NCI-H2029 treated with DMSO at 0.1 percent for 48 hours (cell line): ENCODE data around the gene SPEM1.
A peak's percentile ranks its signal among the peaks of the same experiment; 100 is the strongest.

ENCODE experiments used
- DNase-seq: peaks from one replicate; lab custom pipeline; 2025; lab: John Stamatoyannopoulos, UW

Gene SPEM1

GRCh38 chr17:7419819-7420610 is at the start of gene SPEM1:
Gene SPEM1 (plus strand): TSS chr17:7420324. CDS start chr17:7420385, 61 bp downstream.
- no peak for DNase-seq

- DNase-seq = no peak
Measured at GRCh38 chr17:7370853-7371252, 49.3 kb upstream of the SPEM1 start.

GRCh38 chr17:7374353-7374752 is 45.8 kb upstream of the SPEM1 start:
- no peak for DNase-seq

DNA sequence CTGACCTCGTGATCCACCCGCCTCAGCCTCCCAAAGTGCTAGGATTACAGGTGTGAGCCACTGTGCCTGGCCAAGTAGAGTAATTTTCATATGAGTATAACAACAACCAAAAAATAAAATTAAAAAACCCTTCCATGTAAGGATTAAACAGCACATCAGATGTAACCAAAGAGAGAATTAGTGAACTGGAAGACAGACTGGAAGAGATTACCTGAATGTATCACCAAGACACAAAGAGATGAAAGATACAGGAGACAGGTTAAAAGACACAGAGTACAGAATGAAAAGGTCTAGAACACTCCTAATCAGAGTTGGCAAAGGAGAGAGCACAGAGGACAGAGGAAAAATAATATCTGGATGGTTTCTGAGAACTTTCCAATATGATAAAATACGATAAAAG is 41.0 kb upstream of the SPEM1 start:
- DNase-seq = no peak

- no peak for DNase-seq
Measured at GRCh38 chr17:7380321-7380720, 39.8 kb upstream of the SPEM1 start.

DNA sequence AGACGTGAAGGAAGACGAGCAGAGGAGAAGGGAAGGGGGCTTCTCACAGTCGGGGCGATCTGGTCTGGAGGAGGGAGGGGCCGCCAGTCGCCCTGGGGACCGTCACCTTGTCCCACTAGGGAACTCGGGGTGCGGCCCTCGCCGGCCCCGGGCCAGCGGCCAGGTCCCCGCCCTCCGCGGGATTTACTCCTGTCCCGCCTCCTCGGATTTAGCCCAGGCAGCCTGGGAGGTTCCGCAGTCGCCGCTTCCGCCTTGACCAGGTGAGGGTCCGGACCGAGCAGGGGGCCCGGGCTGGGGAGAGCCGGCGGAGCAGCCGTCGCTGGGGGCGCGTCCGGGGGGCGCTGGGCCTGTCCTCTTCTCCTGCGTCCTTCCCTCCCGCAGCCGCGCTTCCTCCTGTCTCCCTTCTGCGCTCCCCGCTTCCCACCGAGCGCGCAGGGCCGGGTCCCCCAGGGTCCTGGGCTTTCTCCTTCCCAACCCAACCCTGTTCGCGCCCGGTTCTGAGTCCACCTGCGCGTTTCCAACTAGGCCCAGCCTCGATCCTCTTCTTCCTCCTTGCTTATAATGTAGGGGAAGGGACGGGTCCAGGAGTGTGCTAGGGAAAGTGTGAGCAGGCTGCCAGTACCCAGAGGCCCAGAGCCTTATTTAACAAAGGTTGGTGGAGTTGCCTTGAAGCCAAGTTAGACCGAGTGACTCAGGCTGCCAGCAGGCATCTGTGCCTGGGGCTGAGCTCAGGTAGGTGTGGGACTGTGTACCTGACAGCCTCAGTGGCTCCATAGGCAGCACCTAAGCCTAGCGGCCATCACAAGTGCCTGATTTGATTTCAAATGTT is 39.1 kb upstream of the SPEM1 start, which contains the start of gene TNK1:
TSS of gene TNK1 (plus strand) at position 235 of the 829 bp plus-strand sequence. CDS start 1,838 bp downstream, outside the sequence.
- no peak for DNase-seq

DNA sequence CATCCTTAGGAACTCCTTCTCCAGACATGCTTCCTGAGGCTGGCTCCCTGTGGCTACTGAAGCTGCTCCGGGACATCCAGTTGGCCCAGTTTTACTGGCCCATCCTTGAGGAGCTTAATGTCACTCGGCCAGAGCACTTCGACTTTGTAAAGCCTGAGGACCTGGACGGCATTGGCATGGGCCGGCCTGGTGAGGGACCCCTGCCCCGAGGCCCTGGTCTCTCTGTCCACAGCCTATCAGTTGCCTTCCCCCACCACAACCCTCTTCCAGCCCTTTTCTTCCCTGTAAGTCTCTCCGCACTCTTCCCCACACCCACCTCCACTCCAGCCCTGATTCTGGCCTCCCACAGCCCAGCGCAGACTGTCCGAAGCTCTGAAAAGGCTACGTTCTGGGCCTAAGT is 37.2 kb upstream of the SPEM1 start:
- DNase-seq = no peak

GRCh38 chr17:7383371-7383741 is 36.8 kb upstream of the SPEM1 start:
- no peak for DNase-seq

DNA sequence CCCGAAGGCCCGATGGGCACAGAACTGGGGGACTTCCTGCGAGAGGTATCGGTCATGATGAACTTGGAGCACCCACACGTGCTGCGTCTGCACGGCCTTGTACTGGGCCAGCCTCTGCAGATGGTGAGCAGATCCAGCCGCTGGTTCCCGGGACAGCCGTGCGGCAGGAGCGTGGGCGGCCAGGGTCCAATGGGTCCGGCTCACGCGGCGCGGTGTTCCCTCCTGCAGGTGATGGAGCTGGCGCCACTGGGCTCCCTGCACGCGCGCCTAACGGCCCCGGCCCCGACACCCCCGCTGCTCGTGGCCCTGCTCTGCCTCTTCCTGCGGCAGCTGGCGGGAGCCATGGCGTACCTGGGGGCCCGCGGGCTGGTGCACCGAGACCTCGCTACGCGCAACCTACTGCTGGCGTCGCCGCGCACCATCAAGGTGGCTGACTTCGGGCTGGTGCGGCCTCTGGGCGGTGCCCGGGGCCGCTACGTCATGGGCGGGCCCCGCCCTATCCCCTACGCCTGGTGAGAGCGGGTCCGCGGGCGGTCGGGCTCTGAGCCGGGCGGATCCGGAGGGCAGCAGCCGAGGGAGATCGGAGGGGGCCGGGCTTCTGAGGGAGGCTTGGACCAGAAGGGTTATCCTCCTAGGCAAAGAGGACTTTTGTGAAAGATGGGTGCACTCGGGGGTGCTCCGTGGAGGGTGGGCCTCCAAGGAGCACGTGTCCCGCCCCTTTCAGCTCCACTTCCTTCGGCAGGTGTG is 36.2 kb upstream of the SPEM1 start:
- no peak for DNase-seq

GRCh38 chr17:7384489-7385081 is 35.5 kb upstream of the SPEM1 start:
- no peak for DNase-seq

DNA sequence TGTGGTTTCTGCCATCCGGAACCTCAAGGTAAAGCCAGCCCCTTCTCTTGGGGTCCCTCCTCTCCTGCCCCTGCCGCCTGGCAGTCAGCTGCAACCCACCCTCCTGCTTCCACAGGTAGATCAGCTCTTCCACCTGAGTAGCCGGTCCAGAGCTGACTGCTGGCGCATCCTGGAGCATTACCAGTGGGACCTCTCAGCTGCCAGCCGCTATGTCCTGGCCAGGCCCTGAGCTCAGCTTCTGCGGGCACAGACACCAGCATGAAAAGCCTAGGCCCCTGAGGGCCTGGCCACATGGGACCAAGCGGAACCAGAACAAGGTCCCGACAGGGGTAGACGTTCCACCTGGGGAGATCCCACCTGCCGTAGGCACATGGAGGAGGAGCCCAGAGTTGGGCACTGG is 31.3 kb upstream of the SPEM1 start:
- DNase-seq = no peak

DNA sequence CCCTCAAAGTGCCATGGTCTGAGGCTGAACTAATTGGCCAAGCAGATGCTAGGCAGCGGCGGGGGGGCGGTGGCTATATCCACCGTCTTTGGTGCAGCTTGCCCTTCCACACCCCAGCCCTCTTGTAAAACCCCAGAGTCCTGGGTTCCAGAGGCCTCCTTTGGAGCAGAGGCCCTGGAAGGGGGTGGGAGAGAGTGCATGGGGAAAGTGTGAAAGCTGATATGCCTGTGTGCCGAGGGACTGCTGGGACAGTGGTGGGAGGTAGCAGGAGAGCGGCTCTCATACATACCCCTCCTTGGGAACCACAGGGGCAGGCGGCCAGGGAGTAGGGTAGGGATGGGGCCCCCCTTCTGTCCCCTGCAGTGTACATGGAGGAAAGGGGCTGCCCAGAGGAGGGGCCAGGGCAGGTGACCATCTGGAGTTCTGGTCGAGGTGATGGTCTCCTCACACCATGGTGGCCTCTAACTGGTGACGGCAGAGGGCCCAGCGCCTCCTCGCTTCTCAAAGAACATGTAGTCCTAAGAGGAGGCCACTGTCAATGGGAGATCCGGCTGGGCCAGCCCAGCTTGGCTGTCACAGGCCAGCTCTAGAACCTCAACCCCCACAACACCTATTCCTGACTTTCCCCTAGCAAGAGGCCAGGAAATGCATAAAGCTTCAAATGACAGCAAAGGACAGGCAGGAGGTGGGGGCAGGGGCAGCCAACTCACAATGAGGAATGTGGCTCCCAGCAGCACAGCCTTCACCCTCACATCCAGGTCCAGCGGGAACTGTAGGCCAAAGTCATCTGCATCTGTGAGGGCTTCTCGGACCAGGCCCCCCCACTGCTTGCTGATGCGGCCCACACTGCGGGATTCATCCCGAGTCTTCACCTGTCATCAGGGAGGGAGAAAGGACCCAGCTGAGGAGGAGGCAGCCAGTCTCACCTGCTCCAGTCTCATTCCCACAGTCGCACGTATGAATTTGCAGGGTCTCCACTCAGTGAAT is 29.9 kb upstream of the SPEM1 start:
- DNase-seq = no peak

DNA sequence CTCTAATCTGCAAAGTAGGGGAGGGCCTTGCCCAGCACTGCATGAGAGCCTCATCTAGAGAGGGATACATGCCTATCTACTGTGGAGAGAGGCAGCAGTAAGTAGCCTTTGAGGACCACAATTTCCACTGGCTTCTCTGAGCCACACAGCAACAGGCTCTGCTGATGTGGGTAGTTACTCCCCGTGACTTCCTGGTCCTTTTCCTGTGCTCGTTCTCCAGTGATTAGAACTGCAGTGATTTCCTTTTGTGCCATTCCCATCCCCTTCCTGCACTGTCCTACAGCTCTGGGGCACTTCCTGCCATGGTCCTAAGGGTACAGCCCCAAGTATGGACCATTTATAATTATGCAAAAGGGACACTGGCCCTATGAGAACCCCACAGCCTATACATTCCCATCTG is 28.8 kb upstream of the SPEM1 start:
- no peak for DNase-seq

GRCh38 chr17:7392696-7393612 is 27.2 kb upstream of the SPEM1 start:
- no peak for DNase-seq

GRCh38 chr17:7393613-7394451 is 26.3 kb upstream of the SPEM1 start:
- no peak for DNase-seq

DNA sequence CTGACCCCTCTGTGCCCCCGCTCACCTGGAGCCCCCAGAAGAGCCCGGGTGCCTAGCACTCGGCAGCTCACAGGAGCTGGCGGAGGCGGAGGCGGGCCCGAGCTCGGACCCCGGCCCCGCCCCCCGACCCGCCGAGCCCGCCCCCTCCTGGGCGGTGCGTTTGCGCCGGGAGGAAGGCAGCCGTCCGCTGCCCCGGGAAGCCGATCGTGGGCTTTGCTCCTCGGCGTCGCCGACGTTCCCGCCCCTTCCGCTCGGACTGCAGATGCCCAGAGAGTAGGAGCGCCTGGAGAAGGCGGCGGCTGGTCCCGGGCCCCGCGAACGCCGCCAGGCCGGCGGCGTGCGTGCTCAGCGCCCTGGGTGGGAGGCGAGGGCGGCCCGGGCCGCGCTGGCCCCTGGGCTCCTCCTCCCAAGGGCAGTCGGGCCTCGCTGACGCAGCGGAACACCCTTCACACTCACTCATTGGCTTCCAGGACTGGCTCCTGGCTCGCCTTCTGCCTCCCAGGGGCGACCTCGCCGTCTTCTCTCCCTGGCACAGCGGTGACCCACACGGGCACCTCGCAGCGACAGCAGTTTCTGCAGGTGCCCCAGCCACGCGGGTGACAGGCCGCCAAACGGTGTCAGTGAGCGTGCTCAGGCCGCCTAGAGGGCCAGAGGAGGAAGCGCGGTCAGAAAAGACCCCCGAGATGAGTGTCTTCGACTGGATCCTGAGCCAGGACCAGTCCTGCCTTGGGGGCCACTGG is 25.5 kb upstream of the SPEM1 start, which contains the start of gene PLSCR3:
TSS of gene PLSCR3 (minus strand) at position 74 of the 740 bp plus-strand sequence. CDS start 415 bp downstream, outside the sequence.
- peak; percentile 31 for DNase-seq

DNA sequence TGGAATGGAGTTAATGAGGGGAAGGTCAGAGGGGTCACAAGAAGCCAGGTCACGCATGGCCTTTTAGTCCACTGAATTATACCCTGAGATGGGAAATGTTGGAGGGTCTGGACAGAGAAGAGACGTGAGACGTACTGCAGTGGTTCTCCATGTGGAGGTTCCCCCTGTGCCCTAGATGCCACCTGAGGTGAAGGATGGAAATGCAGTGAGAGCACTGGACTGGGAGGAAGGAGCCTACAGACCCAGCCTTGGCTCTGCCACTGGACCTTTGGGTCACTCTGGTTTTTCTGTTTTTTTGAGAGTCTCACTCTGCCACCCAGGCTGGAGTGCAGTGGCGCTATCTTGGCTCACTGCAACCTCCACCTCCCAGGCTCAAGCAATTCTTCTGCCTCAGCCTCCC is 24.0 kb upstream of the SPEM1 start:
- no peak for DNase-seq

DNA sequence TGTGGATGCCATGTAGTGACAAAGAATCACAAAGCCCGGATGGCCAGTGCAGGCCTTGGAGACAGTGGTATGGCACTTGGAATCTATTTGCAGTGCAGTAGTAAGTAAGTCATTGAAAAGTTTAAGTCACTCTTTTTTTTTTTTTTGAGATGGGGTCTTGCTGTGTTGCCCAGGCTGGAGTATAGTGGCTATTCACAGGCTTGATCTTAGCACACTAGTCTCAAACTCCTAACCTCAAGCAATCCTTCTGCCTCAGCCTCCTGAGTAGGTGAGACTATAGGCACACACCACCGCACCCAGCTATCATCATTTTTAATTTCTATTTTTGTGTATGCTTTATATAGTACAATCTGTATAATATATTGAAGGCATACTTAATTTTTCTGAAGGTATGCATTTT is 21.5 kb upstream of the SPEM1 start:
- DNase-seq = no peak
